Fibroblast of gingiva (primary cell): Measurements from ENCODE around the gene COL20A1.

Experiments used
- DNase-seq: peaks from one replicate; pipeline ENCODE4 v3.0.0-alpha.2; 2011; ENCODE audit warnings: low read depth

COL20A1 gene

GRCh38 chr20:63309261-63310071, 16.5 kb downstream of the COL20A1 start:
- no peak for DNase-seq

GRCh38 chr20:63310265-63310991, 17.4 kb downstream of the COL20A1 start:
- DNase-seq: no peak

- no peak for DNase-seq
Observed at GRCh38 chr20:63311186-63311832, 18.3 kb downstream of the COL20A1 start.

- no peak for DNase-seq
Observed at GRCh38 chr20:63311833-63312243, 18.9 kb downstream of the COL20A1 start.

- DNase-seq: no peak
Observed at GRCh38 chr20:63312273-63312672, 19.3 kb downstream of the COL20A1 start.

- DNase-seq: no peak
Observed at GRCh38 chr20:63312690-63313348, 19.8 kb downstream of the COL20A1 start.

- no peak for DNase-seq
Observed at GRCh38 chr20:63313349-63314014, 20.5 kb downstream of the COL20A1 start.

GRCh38 chr20:63314015-63314471, 21.1 kb downstream of the COL20A1 start:
- no peak for DNase-seq

- DNase-seq: no peak
Observed at GRCh38 chr20:63314566-63315239, 21.7 kb downstream of the COL20A1 start.

- DNase-seq: no peak
Observed at GRCh38 chr20:63315240-63315689, 22.3 kb downstream of the COL20A1 start.

- no peak for DNase-seq
Observed at GRCh38 chr20:63315731-63316491, 22.9 kb downstream of the COL20A1 start.

GRCh38 chr20:63316502-63316921, 23.5 kb downstream of the COL20A1 start:
- DNase-seq: no peak

- DNase-seq: no peak
Observed at GRCh38 chr20:63317061-63317460, 24.1 kb downstream of the COL20A1 start.

GRCh38 chr20:63317601-63318291, 24.8 kb downstream of the COL20A1 start:
- DNase-seq: no peak

GRCh38 chr20:63318391-63319163, 25.6 kb downstream of the COL20A1 start:
- DNase-seq: no peak

GRCh38 chr20:63319164-63320040, 26.4 kb downstream of the COL20A1 start:
- DNase-seq: no peak

- DNase-seq: no peak
Observed at GRCh38 chr20:63320041-63320511, 27.1 kb downstream of the COL20A1 start.
